ENCODE results near the gene IGF1R.

DNA sequence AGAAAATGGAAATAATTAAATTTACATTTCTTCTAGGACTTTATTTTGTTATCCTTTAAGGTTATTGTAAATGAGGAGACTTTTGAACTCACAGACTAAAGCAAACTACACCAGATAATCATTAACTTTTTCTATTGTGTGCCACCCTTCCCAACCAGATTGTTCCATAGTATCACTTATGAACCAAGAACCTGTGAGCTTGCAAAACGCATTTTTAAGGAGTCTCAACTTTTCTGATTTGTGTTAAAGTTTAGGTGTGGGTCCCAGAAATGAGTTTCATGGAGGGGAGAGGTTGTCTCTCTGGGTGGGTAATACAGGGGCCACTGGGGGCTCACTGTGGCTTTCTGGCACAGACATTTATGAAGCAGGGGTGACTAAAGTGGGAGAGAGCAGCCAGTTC, 75.7 kb downstream of the IGF1R start:
- TF ChIP-seq, protein P1, sequence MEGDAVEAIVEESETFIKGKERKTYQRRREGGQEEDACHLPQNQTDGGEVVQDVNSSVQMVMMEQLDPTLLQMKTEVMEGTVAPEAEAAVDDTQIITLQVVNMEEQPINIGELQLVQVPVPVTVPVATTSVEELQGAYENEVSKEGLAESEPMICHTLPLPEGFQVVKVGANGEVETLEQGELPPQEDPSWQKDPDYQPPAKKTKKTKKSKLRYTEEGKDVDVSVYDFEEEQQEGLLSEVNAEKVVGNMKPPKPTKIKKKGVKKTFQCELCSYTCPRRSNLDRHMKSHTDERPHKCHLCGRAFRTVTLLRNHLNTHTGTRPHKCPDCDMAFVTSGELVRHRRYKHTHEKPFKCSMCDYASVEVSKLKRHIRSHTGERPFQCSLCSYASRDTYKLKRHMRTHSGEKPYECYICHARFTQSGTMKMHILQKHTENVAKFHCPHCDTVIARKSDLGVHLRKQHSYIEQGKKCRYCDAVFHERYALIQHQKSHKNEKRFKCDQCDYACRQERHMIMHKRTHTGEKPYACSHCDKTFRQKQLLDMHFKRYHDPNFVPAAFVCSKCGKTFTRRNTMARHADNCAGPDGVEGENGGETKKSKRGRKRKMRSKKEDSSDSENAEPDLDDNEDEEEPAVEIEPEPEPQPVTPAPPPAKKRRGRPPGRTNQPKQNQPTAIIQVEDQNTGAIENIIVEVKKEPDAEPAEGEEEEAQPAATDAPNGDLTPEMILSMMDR (IDR thresholded peaks at IDR 0.05): no peak
- no peak for TF ChIP-seq POLR2A (IDR thresholded peaks at IDR 0.05)
